Testis (tissue), 2 donors: ENCODE results near the gene BLM.

Experiments
- CTCF ChIP-seq, 3 experiments: fragments of 450-650 bp in 2 of 3; fragments of 200-600 bp in 1 of 3; sonication (generic) in 1 of 3; IDR thresholded peaks; one replicate each; pipeline ENCODE4 v1.5.1; 2016 to 2019; ENCODE audit warnings: antibody characterized with exemption in 3 of 3, mild to moderate bottlenecking in 2 of 3, moderate library complexity in 1 of 3
- POLR2A ChIP-seq: fragments of 450-650 bp; IDR thresholded peaks from one replicate; pipeline ENCODE4 v1.6.1; 2017; ENCODE audit warnings: antibody characterized with exemption, mild to moderate bottlenecking, moderate library complexity

GRCh38 chr15:90862487-90862886 is 145.3 kb downstream of the BLM start:
- TF ChIP-seq POLR2A, result no peak
- no peak for TF ChIP-seq CTCF (IDR thresholded peaks at IDR 0.05)
